Measurements from ENCODE around the gene ZNF12.
"Not testable (repeated sequence)": the region's sequence is repeated elsewhere in the genome, so short reads cannot be mapped to it uniquely, and the experiment has no call there.

- TF ChIP-seq CTCF (conservative IDR thresholded peaks at IDR 0.05); ZFX (IDR thresholded peaks at IDR 0.05): not testable (repeated sequence)
Measured at GRCh38 chr7:6750173-6750572, 43.4 kb upstream of the ZNF12 start.
